CD4-positive, alpha-beta T cell treated with Interleukin-17A for 1 hour (primary cell): ENCODE measurements around the gene PALLD.
"Not testable (repeated sequence)": the region's sequence is repeated elsewhere in the genome, so short reads cannot be mapped to it uniquely, and the experiment has no call there.

Source experiments
- DNase-seq: peaks from one replicate; pipeline ENCODE4 v3.0.0-alpha.2; 2020

The PALLD gene

GRCh38 chr4:168715896-168716295 lies 219.0 kb downstream of the PALLD start:
- no peak for DNase-seq

- no peak for DNase-seq
Observed at GRCh38 chr4:168716406-168717129, 219.7 kb downstream of the PALLD start.

- no peak for DNase-seq
Observed at GRCh38 chr4:168717847-168718246, 221.0 kb downstream of the PALLD start.

GRCh38 chr4:168719725-168720124 lies 222.9 kb downstream of the PALLD start:
- no peak for DNase-seq

- DNase-seq = no peak
Observed at GRCh38 chr4:168720396-168720900, 223.6 kb downstream of the PALLD start.

- no peak for DNase-seq
Observed at GRCh38 chr4:168722391-168722790, 225.5 kb downstream of the PALLD start.

GRCh38 chr4:168723020-168723419 lies 226.2 kb downstream of the PALLD start:
- no peak for DNase-seq

GRCh38 chr4:168723569-168723968 lies 226.7 kb downstream of the PALLD start:
- DNase-seq = no peak

- DNase-seq = no peak
Observed at GRCh38 chr4:168724243-168724642, 227.4 kb downstream of the PALLD start.

- DNase-seq = no peak
Observed at GRCh38 chr4:168724686-168725411, 228.0 kb downstream of the PALLD start.

GRCh38 chr4:168725930-168726329 lies 229.1 kb downstream of the PALLD start:
- DNase-seq = no peak

- DNase-seq = not testable (repeated sequence)
Observed at GRCh38 chr4:168727181-168727580, 230.3 kb downstream of the PALLD start.

- no peak for DNase-seq
Observed at GRCh38 chr4:168731006-168731636, 234.3 kb downstream of the PALLD start.

- no peak for DNase-seq
Observed at GRCh38 chr4:168731706-168732414, 235.0 kb downstream of the PALLD start.

GRCh38 chr4:168732714-168733113 lies 235.9 kb downstream of the PALLD start:
- DNase-seq = no peak

GRCh38 chr4:168734703-168735678 lies 238.1 kb downstream of the PALLD start:
- DNase-seq = no peak

- DNase-seq = no peak
Observed at GRCh38 chr4:168735735-168736134, 238.9 kb downstream of the PALLD start.

- DNase-seq = no peak
Observed at GRCh38 chr4:168736860-168737805, 240.3 kb downstream of the PALLD start.

GRCh38 chr4:168737806-168738172 lies 240.9 kb downstream of the PALLD start:
- no peak for DNase-seq

GRCh38 chr4:168739886-168740285 lies 243.0 kb downstream of the PALLD start:
- DNase-seq = no peak

GRCh38 chr4:168740691-168741090 lies 243.8 kb downstream of the PALLD start:
- no peak for DNase-seq
